ENCODE data around the gene PCSK9.

DNA sequence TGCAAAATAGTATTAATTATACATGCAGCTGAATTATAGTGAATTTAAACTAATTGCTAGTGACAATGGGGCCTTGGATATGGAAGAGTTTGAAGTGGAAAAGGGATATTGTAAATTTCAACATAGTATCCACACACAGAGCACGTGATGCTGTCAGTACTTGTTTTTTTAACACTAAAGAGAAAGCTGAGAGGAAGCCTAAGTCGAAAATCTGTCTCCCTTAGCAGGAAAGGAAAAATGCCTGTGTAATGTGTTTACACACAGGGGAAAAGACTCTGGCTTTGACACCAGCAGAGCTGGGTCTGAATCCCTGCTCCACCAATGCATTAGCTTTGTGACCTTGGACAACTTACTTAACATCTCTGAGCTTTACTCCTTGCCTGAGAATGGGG, 42.6 kb downstream of the PCSK9 start:
- TF ChIP-seq CTCF (IDR thresholded peaks at IDR 0.05), result no peak
- TF ChIP-seq ZFX (IDR thresholded peaks at IDR 0.05; ENCODE audit: borderline replicate concordance), result no peak

Data from 22Rv1 (cell line).